Epithelial cell of proximal tubule (primary cell): ENCODE results near the gene ASTL. TPM values are rescaled to one million over a fixed set of nuclear protein-coding genes. Genes with fewer than 3 reads are reported as not detected.

Source experiments
- DNase-seq: peaks from one replicate; pipeline ENCODE4 v3.0.0-alpha.2; 2011; ENCODE audit warnings: low read depth
- H3K4me3 ChIP-seq: 2 replicates; pipeline ENCODE4 v1.5.1; 2011; ENCODE audit warnings: low read depth, mild to moderate bottlenecking, low read length
- CTCF ChIP-seq: conservative IDR thresholded peaks from 2 replicates; pipeline ENCODE4 v1.5.1; 2012; ENCODE audit warnings: low read depth, mild to moderate bottlenecking, low read length
- total RNA-seq: library from RNA; depleted of rRNA; stranded (reverse); fragments of >200 nt; gene quantifications from 2 replicates; pipeline ENCODE4 v1.2.3, GENCODE V29; 2015

Gene ASTL
- total RNA-seq, 1 donor from 2014 or later = not detected

GRCh38 chr2:96091711-96092572 lies 46.4 kb downstream of the ASTL start:
- DNase-seq = no peak
- H3K4me3 ChIP-seq = no peak overlapping the region
- TF ChIP-seq CTCF = no peak

- DNase-seq = no peak
- no peak for TF ChIP-seq CTCF
- no peak overlapping the region for H3K4me3 ChIP-seq
Observed at GRCh38 chr2:96091141-96091710, 47.1 kb downstream of the ASTL start.

- no peak for DNase-seq
- TF ChIP-seq CTCF = no peak
- no peak overlapping the region for H3K4me3 ChIP-seq
Observed at GRCh38 chr2:96090196-96090926, 47.9 kb downstream of the ASTL start.

- no peak for TF ChIP-seq CTCF
- no peak for DNase-seq
- no peak overlapping the region for H3K4me3 ChIP-seq
Observed at GRCh38 chr2:96089356-96090195, 48.7 kb downstream of the ASTL start.

- DNase-seq = no peak
- TF ChIP-seq CTCF = no peak
- H3K4me3 ChIP-seq = no peak overlapping the region
Observed at GRCh38 chr2:96088340-96089335, 49.7 kb downstream of the ASTL start.
